Ovary (tissue), 3 donors: ENCODE data around the gene PCDHGA1.

Experiments
- EP300 ChIP-seq: sonication (generic); formaldehyde crosslinking; IDR thresholded peaks from one replicate; pipeline ENCODE4 v1.6.1; 2017; ENCODE audit warnings: antibody characterized with exemption
- POLR2A ChIP-seq: fragments of 450-650 bp; IDR thresholded peaks from one replicate; pipeline ENCODE4 v1.6.1; 2017; ENCODE audit warnings: antibody characterized with exemption, mild to moderate bottlenecking, moderate library complexity
- TF ChIP-seq, protein P1 (sequence below), 3 donors: fragments of 450-650 bp in 2 of 3; fragments of 200-600 bp in 1 of 3; IDR thresholded peaks; one replicate each; pipeline versions ENCODE4 v1.5.1 to v1.8.0; 2016 to 2022; ENCODE audit warnings: antibody characterized with exemption in 3 of 3, mild to moderate bottlenecking in 1 of 3
- donor health status: DM: no; HTN: no; CAD: no.

DNA sequence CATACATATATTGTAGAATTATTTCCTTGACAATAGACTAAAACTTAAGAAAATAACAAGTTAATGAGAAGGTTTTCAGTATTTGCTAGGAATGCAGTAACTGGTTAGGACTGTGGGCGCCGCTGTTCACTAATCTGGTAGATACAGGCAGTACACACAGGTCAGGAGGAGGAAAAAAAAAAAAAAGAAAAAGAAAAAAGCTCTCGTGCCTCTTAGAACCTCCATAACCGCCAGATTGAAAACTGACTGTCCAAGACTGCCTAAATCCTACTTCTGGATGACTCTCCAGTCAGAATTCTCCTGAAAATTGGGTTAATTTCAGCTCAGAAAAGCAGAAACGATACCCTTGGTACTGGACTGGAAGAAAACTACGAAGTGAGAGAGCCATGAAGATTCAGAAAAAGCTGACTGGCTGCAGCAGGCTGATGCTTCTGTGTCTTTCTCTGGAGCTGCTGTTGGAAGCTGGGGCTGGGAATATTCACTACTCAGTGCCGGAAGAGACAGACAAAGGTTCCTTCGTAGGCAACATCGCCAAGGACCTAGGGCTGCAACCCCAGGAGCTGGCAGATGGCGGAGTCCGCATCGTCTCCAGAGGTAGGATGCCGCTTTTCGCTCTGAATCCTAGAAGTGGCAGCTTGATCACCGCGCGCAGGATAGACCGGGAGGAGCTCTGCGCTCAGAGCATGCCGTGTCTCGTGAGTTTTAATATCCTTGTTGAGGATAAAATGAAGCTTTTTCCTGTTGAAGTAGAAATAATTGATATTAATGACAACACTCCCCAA is at the start of gene PCDHGA1:
- TF ChIP-seq POLR2A = no peak
- TF ChIP-seq, protein P1, sequence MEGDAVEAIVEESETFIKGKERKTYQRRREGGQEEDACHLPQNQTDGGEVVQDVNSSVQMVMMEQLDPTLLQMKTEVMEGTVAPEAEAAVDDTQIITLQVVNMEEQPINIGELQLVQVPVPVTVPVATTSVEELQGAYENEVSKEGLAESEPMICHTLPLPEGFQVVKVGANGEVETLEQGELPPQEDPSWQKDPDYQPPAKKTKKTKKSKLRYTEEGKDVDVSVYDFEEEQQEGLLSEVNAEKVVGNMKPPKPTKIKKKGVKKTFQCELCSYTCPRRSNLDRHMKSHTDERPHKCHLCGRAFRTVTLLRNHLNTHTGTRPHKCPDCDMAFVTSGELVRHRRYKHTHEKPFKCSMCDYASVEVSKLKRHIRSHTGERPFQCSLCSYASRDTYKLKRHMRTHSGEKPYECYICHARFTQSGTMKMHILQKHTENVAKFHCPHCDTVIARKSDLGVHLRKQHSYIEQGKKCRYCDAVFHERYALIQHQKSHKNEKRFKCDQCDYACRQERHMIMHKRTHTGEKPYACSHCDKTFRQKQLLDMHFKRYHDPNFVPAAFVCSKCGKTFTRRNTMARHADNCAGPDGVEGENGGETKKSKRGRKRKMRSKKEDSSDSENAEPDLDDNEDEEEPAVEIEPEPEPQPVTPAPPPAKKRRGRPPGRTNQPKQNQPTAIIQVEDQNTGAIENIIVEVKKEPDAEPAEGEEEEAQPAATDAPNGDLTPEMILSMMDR (IDR thresholded peaks at IDR 0.05) = no peak
- no peak for TF ChIP-seq EP300
